Retinal pigment epithelial cell (primary cell): ENCODE data around the gene AP3S2.

Experiments used
- DNase-seq: peaks from one replicate; pipeline ENCODE4 v3.0.0-alpha.2; 2010; ENCODE audit warnings: low read depth
- H3K4me3 ChIP-seq: 2 replicates; pipeline ENCODE4 v1.5.1; 2011; ENCODE audit warnings: mild to moderate bottlenecking, low read length, control low read depth, moderate library complexity
- TF ChIP-seq, protein P1 (sequence below): conservative IDR thresholded peaks from 2 replicates; pipeline ENCODE4 v1.5.1; 2011; ENCODE audit warnings: low read depth, low read length, control low read depth, inconsistent platforms

AP3S2 gene

DNA sequence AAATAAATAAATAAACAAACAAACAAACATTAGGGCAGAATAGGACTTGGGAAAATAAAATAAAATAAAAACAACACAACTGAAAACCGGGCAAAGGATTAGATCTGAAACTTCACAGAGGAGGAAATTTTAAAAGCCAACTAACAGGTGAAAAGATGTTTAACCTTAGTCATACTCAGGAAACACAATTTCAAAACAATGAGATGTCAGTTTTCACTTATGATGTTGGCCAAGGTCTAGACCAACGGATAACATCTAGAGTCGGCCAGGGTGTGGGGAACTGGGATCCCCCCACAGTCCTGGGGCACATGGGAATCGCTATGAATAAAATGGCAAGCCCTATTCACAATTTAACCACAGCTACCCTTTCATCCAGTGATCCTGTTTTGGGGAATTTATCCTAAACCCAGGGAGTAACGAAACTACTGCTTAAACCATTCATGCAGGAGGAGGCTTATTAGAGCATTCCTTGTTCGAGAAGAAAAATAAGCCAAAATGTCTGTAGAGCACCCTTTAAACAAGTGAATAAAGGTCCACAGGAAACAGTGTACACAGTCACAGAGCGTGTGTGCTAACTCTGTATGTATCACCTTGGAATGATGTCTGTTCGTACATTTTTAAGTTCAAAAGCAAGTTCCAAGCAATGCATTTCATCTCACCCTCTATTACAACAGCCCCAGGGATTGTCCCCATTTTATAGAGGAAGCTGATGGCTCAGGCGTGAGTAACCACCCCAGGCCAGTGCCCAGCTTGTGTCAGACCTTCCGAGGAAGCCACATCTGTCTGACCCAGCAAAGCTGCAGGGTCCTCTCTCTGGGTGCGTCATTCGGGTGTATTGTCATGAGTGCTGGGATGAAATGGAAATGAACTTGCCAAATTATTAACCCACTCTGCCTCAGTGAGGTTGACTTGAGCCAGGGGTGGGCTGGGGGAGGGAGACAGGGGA is 72.9 kb downstream of the AP3S2 start:
- no peak overlapping the region for H3K4me3 ChIP-seq
- TF ChIP-seq, protein P1, sequence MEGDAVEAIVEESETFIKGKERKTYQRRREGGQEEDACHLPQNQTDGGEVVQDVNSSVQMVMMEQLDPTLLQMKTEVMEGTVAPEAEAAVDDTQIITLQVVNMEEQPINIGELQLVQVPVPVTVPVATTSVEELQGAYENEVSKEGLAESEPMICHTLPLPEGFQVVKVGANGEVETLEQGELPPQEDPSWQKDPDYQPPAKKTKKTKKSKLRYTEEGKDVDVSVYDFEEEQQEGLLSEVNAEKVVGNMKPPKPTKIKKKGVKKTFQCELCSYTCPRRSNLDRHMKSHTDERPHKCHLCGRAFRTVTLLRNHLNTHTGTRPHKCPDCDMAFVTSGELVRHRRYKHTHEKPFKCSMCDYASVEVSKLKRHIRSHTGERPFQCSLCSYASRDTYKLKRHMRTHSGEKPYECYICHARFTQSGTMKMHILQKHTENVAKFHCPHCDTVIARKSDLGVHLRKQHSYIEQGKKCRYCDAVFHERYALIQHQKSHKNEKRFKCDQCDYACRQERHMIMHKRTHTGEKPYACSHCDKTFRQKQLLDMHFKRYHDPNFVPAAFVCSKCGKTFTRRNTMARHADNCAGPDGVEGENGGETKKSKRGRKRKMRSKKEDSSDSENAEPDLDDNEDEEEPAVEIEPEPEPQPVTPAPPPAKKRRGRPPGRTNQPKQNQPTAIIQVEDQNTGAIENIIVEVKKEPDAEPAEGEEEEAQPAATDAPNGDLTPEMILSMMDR = no peak
- no peak for DNase-seq

DNA sequence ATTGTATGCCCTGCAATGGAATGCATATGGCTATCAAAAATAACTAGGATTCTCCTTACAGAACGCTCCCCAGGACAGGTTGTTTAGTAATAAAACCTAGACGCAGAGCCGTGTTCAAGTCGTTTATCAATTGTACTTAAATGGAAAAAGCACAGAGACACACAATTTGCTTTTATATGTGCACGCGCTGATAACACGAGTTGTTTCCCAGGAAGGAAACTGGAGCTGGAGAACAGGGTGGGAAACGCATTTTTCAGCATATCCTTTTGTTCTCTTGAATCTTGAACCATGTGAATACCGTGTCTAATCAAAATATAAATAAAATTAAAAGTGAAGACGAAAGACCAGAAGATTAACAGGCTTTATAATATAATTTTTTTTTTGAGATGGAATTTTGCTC is 75.5 kb downstream of the AP3S2 start:
- no peak overlapping the region for H3K4me3 ChIP-seq
- TF ChIP-seq, protein P1 = no peak
- DNase-seq = no peak

DNA sequence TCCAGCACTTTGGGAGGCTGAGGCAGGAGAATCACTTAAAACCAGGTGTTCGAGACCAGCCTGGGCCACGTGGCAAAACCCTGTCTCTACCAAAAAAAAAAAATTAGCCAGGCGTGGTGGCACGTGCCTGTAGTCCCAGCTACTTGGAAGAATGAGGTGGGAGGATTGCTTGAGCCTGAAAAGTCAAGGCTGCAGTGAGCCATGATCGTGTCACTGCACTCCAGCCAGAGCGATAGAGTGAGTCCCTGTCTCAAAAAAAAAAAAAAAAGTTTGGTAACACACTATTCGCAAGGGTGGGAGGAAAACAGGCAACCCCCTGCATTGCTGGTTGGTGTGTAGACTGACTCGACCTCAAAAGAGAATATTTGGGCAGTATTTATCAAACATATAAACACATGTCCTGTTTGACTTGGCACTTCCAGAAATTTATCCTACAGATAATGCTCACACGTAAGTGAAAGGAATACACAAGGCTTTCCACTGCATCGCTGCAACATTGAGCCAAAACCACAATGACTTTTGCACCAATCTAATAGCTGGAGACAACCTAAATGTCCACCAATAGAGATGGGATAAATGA is 76.0 kb downstream of the AP3S2 start:
- no peak overlapping the region for H3K4me3 ChIP-seq
- TF ChIP-seq, protein P1 = no peak
- no peak for DNase-seq

DNA sequence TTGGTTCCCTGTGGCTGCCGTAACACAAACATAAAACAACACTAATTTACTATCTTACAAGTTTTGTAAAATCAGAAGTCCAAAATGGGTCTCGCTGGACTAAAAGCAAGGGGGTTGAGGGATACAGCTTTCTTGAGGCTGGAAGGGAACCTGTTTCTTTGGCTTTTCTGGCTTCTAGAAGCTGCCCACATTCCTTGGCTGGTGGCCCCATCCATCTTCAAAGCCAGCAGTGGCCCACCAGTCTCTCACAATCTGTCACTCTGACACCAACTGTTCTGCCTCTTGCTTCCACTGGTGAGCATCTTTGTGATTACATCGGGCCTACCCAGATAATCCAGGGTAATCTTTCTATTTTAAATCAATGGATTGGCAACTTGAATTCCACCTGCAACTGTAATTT is 78.0 kb downstream of the AP3S2 start:
- TF ChIP-seq, protein P1 = no peak
- H3K4me3 ChIP-seq = no peak overlapping the region
- DNase-seq = no peak

DNA sequence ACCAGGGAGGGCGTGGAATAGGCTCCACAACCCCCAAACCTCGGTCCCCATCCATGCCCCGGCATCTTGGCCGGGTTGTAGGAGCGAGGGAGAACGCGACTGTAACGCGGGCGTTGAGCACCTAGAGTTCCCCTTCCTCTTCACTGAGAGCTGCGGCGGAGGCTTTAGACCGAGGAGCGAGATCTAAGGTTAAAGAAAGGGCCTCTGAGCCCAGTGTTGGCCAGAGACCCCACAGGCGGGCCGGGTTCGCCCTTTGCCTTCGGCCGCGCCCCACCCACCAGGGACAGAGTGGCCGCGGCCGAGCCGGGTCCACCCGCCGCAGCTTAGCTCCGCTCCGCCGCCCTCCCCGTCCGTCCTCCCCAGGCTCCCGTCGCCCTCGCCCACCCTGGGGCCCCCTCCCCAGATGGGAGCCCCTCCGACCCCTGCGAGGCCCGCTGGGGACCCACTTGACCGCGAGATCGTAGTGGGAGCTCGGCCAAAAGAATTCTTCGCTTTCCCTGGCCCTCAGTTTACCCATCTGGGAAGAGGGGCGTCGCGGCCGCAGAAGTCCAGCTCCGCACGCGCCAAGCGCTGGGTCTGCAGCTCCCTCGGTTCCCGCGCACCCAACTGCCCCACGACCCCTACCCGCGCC is 79.6 kb downstream of the AP3S2 start:
- DNase-seq = no peak
- H3K4me3 ChIP-seq = no peak overlapping the region
- TF ChIP-seq, protein P1 = no peak

DNA sequence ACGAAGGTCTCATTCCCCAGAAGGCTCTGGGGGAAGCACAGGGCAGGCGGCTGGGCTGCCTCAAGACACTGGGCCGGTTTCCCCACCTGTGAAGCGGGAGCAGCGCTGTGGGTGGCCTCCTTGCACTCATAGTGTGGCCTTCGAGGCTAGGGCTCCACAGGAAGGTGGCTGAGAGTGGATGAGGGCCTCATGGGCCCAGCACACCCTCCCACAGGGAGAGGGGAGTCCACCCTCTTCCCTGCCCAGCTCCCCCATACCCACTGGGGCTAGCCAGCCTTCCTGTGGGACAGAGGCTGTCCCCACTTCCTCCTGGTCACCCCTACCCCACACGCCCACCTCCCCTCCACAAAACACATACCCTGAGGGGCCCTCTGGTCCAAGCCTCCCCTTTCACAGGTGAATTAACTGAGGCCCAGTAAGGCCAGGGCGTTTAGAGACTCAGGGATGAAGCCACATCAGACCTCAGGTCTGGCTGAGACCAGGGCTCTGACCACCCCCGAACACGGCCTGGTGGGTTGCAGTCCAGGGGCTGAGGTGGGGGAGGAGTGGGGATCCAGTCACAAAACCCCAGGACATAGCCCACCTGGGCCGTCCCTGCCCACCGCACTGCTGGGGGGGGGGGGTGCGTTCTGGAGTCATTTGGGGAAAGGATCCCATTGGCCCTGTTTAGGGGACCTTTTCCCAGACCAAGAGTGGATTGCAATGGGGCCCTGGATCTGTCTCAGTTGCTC is 80.2 kb downstream of the AP3S2 start:
- no peak overlapping the region for H3K4me3 ChIP-seq

More for the DNA sequence above, 80.2 kb downstream of the AP3S2 start:
- TF ChIP-seq, protein P1 = no peak
- DNase-seq = no peak
